Glutamatergic neuron (in vitro differentiated cells): ENCODE measurements around the gene CHST15. TPM values are rescaled to one million over a fixed set of nuclear protein-coding genes. Genes with fewer than 3 reads are reported as not detected.

Experiments used
- DNase-seq: peaks from one replicate; pipeline ENCODE4 v3.0.0; 2022
- H3K27ac Mint-ChIP-seq: one replicate; pipeline ENCODE4 v1.8.0; 2020; ENCODE audit warnings: mild to moderate bottlenecking, mixed read lengths, inconsistent platforms; ENCODE audit not compliant: unreplicated experiment
- H3K27me3 Mint-ChIP-seq: one replicate; pipeline ENCODE4 v1.8.0; 2020; ENCODE audit warnings: mild to moderate bottlenecking, moderate library complexity, mixed read lengths, inconsistent platforms; ENCODE audit not compliant: unreplicated experiment
- H3K36me3 Mint-ChIP-seq: one replicate; pipeline ENCODE4 v1.8.0; 2020; ENCODE audit warnings: mild to moderate bottlenecking, mixed read lengths, inconsistent platforms; ENCODE audit not compliant: unreplicated experiment
- H3K4me1 Mint-ChIP-seq: one replicate; pipeline ENCODE4 v1.8.0; 2020; ENCODE audit warnings: mild to moderate bottlenecking, low read depth, mixed read lengths, inconsistent platforms; ENCODE audit not compliant: unreplicated experiment
- H3K4me3 Mint-ChIP-seq: one replicate; pipeline ENCODE4 v1.8.0; 2020; ENCODE audit warnings: mild to moderate bottlenecking, mixed read lengths, inconsistent platforms; ENCODE audit not compliant: unreplicated experiment
- H3K9me3 Mint-ChIP-seq: one replicate; pipeline ENCODE4 v1.8.0; 2020; ENCODE audit warnings: mild to moderate bottlenecking, moderate library complexity, mixed read lengths, inconsistent platforms; ENCODE audit not compliant: unreplicated experiment
- CTCF ChIP-seq: fragments of 200-600 bp; sonication (generic); IDR thresholded peaks from one replicate; pipeline ENCODE4 v1.5.0; 2021; ENCODE audit not compliant: partially characterized antibody, unreplicated experiment
- total RNA-seq: library from RNA; stranded (reverse); fragmentation: NEBNext Ultra II Directional; extraction: Animal tissue kit (Norgen Biotek cat#: 25700); gene quantifications from one replicate; pipeline ENCODE4 v1.2.1, GENCODE V29; 2021; ENCODE audit not compliant: unreplicated experiment

Gene CHST15
- total RNA-seq, 1 donor from 2014 or later: 2.4 TPM

DNA sequence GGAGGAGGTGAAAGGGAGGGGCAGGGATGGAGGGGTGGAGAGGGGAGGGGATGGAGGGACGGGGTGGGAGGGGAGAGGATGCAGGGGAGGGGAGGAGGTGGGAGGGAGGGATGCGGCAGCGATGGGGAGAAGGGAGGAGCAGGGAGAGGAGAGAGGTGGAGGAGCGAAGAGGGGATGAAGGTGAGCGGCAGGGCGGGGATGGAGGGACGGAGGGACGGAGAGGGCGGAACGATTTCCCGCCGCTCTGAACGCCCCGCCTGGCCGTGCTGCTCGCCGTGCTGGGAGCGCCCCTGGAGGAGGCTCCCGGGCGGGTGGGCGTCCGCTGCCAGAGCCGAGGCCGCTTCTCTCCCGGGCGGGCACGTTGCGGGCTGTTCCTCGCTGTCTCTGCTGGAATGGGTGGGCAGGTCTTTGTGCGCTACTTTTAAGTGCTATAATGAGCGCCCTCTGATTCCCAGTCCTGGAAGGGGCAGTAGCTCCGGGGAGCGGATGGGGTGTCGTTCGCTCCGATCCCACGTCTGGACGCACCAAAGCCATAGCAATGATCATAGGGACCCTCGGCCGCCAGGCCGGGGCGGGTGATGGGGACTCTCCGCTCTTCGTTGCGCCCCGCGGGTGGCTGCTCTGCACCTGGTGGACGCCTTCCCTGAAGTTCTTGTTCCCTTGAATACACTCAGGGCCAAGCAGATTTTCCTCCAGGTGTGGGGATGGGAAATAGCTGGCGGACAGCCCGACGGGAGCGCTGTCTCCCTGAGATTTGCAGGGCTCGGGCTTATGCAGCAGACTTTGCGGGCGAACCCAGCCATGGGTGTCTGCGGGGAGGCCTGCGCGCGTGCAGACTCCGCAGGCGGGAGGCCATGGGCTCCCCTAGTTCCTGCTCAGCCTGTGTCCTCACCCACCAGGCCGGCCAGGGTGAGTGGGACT, 120.7 kb downstream of the CHST15 start:
- H3K4me3 Mint-ChIP-seq: peak overlapping the region; percentile 67
- no peak overlapping the region for H3K27ac Mint-ChIP-seq
- peaks cover 9% of the 10 kb centered on the region for H3K4me1 Mint-ChIP-seq
- peak; percentile 74 for DNase-seq
- TF ChIP-seq CTCF: no peak
- H3K27me3 Mint-ChIP-seq: peaks cover 10% of the 10 kb centered on the region
- H3K36me3 Mint-ChIP-seq: peaks cover 8% of the 10 kb centered on the region
- peaks cover 8% of the 10 kb centered on the region for H3K9me3 Mint-ChIP-seq

- H3K27me3 Mint-ChIP-seq: peaks cover 10% of the 10 kb centered on the region
- no peak overlapping the region for H3K4me3 Mint-ChIP-seq
- H3K27ac Mint-ChIP-seq: no peak overlapping the region
- H3K4me1 Mint-ChIP-seq: peaks cover 12% of the 10 kb centered on the region
- H3K36me3 Mint-ChIP-seq: peaks cover 8% of the 10 kb centered on the region
- TF ChIP-seq CTCF: no peak
- DNase-seq: no peak
- H3K9me3 Mint-ChIP-seq: peaks cover 8% of the 10 kb centered on the region
These were observed 122.5 kb downstream of the CHST15 start for GRCh38 chr10:123970927-123971286.

- H3K27me3 Mint-ChIP-seq: peaks cover 10% of the 10 kb centered on the region
- H3K27ac Mint-ChIP-seq: no peak overlapping the region
- H3K36me3 Mint-ChIP-seq: peaks cover 8% of the 10 kb centered on the region
- H3K9me3 Mint-ChIP-seq: peaks cover 8% of the 10 kb centered on the region
- no peak overlapping the region for H3K4me3 Mint-ChIP-seq
- TF ChIP-seq CTCF: no peak
- no peak for DNase-seq
- H3K4me1 Mint-ChIP-seq: peaks cover 12% of the 10 kb centered on the region
These were observed 123.0 kb downstream of the CHST15 start for GRCh38 chr10:123970207-123970926.

- TF ChIP-seq CTCF: peak; percentile 93
- peaks cover 12% of the 10 kb centered on the region for H3K27me3 Mint-ChIP-seq
These were observed 125.7 kb downstream of the CHST15 start for GRCh38 chr10:123967626-123968243.

More at GRCh38 chr10:123967626-123968243, 125.7 kb downstream of the CHST15 start:
- Mint-ChIP-seq H3K4me1 (peaks cover 12% of the 10 kb centered on the region), H3K9me3 (peaks cover 5% of the 10 kb centered on the region), H3K36me3 (peaks cover 4% of the 10 kb centered on the region), H3K4me3 (no peak overlapping the region), H3K27ac (no peak overlapping the region)
- peak; percentile 90 for DNase-seq
